GM19452 (cell line): ENCODE results near the gene SECISBP2.
"Not testable (repeated sequence)": the region's sequence is repeated elsewhere in the genome, so short reads cannot be mapped to it uniquely, and the experiment has no call there.

Experiments used
- ATAC-seq: cut with Tn5 transposase; IDR thresholded peaks from one replicate; pipeline ENCODE4 v1.9.1; 2021; ENCODE audit not compliant: unreplicated experiment

SECISBP2 gene

DNA sequence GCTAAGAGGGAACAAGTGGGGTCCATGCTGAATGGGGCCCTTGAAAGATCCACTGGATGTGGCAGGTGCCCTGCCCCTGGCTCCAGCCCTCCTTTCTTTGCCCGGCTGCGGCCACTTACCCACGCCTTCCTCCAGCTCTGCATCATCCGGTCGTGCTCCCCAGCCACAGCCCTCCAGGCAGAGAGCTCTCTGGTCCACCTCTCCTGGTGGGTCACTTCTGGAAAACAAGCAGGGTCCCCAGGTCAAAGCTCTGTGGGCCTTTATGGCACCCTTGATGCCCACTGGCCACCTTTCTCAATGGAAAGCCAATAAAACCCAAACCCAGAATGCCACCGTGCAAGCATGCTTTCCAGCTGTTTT lies 45.0 kb downstream of the SECISBP2 start:
- no peak for ATAC-seq

DNA sequence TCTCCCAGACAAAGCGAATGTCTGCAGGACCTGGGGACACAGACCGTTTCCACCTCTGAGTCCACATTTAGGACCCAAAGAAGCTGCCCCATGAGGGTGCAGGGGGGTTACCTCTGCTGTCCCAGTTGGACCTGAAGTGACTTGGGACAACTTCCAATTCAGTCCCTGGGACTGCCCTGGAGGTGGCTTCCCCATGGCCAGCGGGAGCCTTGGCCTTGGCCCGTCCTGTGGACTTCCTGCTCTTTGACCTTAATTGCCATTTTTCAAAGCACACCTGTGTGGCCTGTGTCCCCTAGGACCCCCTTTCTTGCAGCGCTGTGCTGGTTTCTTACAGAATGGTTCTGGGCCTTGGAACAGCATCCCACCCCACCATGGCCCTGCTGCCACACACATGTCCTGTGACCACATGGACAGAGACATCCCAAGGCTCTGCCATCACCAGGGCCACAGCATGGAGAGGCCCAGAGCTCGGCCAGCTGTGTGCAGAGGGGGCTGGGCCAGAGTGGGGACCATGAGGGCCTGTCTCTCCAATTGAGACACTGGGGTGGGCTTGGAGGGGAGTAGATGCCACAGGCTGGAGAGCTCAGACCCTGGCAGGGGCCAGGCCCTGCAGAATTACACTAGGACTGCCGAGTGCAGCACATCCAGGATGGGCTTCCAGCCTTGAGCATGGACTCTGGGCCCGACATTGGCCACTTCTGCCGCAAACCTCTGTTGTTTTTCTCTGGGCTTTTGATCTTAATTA lies 45.8 kb downstream of the SECISBP2 start:
- ATAC-seq: no peak

DNA sequence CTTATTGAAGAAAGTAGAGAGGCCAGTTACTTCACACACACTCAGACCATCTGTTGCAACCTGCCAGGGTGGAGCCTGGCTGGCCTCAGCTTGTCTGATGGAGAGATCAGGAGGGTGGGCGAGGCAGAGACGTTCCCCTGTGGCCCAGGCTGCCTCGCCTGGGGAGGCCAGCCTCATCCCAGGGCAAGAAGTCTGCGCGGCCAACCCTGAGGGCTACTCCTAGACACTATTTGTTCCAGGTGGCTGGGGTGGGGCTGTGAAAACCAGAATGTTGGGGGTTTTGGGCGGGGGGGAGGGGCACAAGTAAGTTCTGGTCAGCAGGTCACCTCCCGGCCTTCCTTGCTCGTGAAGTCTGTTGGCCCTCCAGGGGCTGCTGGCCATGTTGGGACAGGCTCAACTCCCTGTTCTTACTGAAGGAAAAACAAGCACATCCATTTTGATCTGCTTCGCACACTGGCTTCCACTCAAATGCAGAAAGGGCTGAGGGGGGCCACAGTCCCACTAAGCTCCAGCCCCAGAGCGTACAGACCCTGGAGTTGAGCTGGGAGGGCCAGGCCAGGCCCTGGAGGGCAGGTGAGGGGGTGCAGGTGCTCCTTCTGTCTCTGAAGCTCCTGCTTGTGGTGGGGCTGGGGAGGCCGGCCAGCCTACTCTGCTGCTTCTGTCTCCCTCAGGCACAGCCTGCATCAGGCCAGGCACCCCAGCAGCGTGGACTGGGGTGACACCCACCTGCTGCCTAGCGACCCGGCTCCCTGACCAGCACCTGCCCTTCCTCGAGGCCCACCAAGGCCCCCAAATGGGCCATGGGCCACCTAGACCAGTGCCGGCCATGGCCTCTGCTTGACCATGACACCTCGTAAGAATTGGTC lies 46.6 kb downstream of the SECISBP2 start:
- no peak for ATAC-seq

DNA sequence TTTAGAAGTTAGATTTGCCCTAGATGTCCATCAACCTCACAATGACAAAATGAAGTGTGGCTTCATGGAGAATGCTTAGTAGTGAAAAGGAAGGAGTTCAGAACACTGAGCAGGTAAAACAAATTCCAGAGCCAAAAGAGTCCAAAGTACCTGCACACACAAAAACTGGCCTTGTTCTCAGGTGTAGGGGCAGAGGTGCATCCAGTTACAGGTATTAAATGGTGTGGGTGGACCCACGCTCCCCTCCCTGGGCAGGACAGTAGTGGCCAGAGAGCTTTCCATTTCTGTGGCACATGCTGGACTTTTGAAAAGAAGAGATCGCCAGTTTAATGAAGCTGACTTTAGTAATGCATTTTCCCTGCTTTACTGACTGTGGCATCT lies 47.2 kb downstream of the SECISBP2 start:
- no peak for ATAC-seq

DNA sequence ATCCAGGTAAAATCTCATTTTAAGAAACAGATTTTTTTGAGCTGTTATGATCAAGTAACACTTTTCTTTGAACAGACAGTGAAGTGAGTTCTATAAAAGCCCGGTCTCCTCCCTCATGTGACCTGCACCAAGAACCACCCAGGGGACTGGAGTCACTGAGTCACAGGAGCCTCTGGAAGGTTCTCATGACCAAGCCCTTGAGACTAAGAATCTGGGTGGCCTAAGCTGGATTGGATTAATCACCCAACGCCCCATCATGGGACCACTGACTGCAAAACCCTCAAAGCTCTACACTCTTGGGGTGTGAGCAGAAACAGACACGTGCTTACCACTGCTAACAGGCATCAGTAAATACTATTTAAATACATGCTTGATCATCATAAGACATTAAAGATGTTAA lies 48.4 kb downstream of the SECISBP2 start:
- no peak for ATAC-seq

DNA sequence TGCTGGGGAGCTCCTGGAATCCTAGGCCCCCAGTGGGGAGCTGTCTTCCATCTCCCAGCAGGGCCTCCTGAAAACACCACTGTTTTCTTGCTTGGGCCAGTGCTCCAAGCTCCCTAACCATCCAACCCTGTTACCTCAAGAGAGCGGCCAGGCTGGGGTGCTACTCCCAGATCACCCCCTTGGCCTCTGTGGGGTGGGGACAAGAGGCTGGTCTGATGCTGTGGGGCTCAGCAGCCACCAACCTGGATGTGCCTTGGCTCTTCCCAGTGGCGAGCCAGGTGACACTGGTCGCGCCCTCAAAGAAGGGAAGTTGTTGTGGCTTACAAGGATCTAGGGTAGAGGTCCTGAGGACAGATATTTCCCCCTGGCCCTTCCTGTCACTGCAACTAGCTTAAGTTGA lies 49.0 kb downstream of the SECISBP2 start:
- ATAC-seq: no peak

DNA sequence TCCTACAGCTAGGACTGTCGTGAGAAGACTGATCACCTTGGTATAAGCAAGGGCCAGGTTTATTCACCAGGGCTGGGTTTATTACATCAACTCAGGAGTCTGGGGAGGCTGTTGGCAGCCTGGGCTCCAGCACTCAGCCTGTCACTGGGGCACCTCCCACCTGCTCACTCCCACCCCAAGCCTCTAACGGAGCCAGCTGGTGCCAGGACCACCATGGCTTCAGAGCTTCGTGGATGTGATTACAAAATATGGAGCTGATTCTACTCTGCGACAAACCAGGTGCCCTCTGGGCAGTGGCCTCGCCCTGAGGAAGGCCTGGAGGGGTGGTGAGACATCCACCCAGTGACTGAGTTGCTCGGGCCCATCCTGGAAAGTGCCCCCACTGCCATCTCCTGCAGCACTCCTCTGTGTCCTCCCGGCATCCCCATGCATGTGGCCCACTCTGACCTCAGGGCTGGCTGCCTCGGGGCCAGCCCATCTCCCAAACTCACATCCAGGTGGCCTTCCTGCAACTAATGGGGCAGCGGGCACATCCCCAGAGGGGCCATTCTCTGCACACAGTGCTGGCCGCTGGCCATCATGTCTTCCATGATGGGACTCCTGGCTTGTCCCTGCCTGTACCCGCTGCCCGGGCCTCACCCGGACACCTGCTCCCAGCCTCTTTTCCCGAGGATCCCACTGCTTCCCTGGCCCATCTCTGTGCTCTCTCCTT lies 49.6 kb downstream of the SECISBP2 start:
- ATAC-seq: no peak

DNA sequence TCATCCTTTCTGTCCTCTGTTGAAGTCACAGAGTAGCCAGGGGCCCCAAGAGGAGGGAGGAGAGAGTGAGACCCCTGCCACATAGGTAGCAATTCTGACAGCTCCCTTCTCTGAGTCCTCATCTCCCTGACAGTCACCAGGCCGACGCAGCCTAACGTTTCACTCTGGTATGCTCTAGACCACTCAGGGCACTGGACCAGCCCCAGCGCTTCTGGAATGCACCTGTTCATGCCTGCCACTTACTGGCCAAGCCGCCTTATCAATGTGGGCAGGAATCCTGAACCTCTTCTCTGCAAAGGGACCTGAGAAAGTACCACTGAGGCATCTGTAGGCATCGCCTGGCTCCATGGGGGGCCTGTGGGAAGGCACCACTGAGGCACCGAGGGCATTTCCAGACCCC lies 50.2 kb downstream of the SECISBP2 start:
- ATAC-seq: no peak

DNA sequence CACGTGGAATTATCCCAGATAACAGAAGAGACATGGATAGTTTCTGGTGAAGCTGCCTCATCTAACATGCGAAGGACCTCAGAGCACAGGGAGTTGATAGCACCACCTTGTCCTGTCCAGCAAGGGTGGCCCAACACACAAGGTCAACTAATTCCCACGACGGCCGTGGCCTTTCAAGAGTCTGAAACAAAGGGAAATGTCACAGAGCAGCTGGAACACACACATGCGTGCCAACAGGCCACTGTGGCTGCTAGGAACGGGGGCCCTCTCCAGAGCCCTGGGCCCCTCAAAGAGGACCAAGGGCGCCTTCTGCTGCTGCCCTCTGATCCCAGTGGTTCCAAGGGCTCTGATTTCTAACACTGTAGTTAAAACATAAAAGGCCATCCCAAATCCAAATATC lies 50.7 kb downstream of the SECISBP2 start:
- no peak for ATAC-seq

DNA sequence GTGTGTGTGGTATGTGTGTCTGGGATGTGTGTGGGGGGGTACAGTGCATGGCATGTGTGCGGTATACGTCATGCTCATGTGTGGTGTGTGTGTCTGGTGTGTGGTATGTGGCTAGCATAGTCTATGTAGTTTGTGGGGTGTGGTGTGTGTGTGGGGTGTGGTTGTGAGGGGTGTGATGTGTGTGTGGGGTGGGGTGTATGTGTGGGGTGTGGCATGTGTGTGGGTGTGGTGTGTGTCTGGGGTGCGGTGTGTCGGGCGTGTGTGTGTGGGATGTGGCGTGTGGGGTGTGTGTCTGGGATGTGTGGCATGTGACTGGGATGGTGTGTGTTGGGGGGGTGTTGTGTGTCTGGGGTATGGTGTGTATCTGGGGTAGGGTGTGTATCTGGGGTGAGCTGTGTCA lies 52.3 kb downstream of the SECISBP2 start:
- no peak for ATAC-seq

DNA sequence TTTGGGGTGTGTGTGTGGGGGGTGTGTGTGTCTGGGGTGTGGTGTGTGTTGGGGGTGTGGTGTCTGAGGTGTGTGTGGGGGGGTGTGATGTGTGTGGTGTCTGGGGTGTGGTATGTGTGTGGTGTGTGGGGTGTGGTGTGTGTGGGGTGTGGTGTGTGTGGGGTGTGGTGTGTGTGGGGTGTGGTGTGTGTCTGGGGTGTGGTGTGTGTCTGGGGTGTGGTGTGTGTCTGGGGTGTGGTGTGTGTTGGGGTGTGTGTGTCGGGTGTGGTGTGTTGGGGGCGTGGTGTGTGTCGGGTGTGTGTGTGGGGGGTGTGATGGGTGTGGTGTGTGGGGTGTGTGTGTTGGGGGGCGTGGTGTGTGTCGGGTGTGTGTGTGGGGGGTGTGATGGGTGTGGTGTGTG lies 53.5 kb downstream of the SECISBP2 start:
- not testable (repeated sequence) for ATAC-seq

DNA sequence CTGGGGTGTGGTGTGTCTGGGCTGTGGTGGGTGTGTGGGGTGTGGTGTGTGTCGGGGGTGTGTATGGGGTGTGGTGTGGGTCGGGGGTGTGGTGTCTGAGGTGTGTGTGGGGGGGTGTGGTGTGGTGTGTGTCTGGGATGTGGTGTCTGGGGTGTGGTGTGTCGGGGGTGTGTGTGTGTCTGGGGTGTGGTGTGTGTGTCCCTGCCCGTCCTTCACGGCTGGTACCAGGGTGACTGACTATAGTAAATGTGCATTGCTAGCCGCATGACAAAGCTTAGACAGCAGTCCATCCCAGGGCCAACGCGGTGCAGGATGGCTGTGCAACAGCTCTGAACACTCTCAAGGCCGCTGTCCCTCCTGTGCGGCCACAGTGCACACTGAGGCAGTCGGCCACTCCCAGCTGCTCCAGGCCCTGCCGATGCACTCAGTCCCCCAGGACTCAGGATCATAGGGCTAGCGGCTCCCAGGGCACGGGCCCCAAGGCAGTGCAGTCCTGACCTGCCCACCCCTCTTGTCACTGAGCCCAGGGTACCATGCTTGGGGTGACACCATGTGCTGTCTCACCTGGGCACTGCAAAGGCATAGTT lies 54.0 kb downstream of the SECISBP2 start:
- ATAC-seq: no peak

DNA sequence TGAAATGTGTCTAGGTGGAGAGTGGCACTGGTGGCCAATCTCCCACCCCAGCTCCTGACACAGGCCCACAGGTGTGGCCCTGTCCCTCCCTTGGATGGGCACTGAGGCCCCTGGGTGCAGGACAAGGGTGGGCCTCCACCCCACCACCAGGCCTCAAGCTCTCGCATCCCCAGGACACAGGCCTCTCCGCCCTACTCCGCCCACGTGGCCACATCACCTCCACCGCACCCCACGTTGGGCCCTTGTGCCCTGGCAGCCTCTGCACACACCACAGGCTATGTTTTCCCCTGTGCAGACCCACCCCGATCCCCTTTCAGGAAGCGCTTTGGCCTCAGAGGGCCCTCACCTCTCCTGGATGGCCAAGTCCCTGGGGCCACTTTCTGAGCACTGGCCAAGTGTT lies 54.7 kb downstream of the SECISBP2 start:
- no peak for ATAC-seq

DNA sequence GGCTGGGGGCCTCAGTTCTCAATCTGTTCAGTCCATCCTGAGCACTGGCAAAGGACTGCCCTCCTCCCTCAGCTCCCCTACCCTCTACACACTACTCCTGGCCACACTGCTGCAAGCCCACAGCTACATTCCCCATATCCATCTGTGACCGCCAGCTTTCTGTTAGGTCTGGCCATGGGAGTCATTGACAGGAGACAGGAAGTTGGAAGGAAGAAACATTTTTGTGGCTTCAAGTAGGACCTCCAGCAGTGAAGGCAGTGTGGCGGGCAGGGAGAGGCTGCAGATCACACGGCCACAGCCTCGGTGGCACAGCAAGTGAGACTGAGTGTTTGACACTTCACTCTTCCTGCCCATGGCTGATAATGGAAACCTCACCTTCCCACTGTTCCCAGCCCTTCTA lies 55.9 kb downstream of the SECISBP2 start:
- no peak for ATAC-seq

DNA sequence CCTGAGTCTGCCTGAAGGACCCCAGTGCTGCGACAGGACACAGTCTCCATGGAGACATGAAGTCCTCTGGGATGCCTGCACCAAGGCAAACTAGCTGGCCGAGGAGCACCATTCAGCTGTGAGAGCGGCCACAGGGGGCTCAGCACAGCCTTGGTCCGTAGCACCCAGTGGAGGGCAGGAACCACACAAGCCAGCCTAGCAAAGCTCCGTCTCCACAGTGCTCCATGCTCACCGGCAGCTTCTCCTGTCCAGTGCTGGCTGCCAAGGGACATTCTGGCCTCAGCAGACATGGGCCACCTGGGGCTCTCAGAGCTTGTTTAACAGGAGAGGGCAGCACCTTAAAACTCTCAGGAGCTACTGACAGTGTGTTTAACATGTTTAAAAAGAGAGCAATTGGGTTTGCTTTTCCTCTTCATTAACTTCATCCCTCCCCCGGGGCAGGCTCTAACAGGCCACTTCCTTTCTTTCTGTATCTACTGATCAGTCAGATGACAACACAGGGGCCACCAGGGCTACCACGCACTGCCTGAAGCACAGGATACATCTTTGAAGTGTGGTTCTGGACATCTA lies 57.0 kb downstream of the SECISBP2 start:
- ATAC-seq: peak; percentile 66

DNA sequence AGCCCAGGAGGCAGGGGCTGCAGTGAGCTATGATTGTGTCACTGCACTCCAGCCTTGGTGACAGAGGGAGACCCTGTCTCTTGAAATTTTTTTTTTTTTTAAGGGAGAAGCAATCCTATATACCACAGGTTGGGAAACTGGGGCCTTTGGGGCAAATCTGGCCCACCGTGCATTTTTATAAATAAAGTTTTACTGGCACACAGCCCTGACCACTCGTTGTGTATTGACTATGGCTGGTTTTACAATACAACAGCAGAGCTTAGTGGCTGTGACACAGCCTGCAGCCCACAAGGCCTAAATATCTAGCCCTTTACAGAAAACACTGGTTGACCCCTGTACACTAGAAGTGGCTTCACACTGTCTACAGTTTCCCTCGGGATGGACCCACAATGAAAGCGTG lies 58.0 kb downstream of the SECISBP2 start:
- ATAC-seq: no peak

DNA sequence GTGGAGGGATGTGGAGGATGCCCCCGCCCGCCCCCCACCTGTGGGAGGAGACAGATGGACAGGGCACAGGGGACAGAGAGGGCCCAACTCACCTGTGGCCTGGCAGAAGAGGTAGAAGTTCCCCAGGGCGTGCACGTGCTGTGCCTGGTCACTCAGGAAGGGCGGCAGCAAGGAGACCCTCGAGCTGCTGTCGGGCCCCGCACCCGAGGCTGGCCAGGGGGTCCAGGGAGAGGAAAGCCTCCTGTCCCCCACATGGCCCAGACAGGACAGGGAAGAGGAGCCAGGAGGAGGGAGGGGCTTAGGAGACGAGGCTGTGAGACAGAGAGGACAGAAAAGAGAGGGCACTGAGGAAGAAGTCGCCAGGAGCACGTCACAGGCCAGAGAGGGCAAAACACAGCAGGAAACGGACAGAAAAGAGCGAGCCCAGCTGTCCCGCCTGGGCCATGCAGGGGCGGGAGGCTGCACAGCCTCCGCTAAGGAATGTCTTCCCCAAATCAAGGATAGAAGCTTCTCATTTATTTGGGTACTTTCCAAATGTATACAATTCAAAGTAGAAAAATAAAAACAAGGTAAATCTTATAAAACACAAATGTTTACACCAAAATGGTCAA lies 58.5 kb downstream of the SECISBP2 start:
- no peak for ATAC-seq

DNA sequence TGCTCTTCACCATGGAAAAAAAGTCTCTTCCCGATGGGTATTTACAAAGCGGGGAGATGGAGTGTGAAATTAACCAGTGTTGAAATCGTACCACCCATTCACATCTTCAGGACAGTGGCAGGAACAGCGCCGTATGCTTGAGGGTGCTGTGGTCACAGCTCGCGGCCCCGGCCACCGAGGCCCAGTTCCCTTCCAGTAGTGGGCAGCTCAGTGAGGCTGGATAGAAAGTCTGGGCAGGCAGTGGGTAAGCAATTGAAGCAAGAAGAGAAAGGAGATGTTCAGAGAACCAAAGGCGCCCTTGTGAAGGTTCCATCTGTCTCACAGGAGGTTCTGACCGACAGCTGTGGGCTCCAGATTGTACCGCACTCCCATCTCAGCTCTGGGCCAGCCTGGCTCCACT lies 59.1 kb downstream of the SECISBP2 start:
- no peak for ATAC-seq

DNA sequence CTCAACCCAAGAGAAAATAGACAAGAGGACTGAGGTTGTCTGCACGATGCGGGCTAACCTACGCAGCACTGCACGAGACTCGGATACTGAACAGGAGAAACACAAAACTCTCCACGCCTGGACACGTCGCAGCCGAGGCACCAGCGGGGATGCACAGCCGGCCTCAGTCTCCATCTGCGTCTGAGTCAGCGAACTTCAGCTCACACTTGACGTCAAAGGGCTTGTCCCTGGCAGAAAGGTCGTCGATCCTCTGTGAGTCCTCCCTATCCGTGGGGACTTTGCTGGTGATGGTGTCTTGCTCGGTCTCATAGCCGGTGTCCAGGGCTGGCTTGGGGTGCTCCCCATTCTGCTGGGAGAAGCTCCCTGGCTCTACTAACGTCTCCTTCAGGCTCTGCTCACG lies 60.2 kb downstream of the SECISBP2 start:
- no peak for ATAC-seq

DNA sequence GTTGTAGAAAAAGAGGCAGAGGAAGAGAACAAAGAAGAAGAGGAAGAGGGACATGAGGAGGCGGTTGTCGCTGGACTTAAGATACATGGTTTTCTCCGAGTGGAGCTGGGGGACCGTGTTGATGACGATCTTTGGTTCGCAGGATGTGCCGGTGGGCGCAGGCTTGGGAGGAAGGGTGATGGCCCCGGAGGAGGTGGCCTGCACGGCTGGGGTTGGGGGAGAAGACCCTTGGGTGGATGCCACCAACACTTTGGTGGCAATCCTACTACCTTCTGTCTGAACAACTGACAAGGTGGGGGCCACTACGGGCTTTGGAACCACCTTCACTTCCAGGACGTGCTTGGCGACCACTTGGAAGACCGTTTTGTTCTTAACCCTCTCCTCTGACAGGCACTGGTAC lies 60.7 kb downstream of the SECISBP2 start:
- no peak for ATAC-seq
